ENCODE measurements around the gene AEBP2.
"Not testable (repeated sequence)": the region's sequence is repeated elsewhere in the genome, so short reads cannot be mapped to it uniquely, and the experiment has no call there.

AEBP2 gene

GRCh38 chr12:19439059-19440018 is at the start of gene AEBP2:
AEBP2 (plus strand) TSS chr12:19439492; CDS start chr12:19439700, 208 bp downstream.
- peak; percentile 95 for DNase-seq

GRCh38 chr12:19390051-19390598 is 49.2 kb upstream of the AEBP2 start:
- DNase-seq: no peak

GRCh38 chr12:19392644-19393043 is 46.6 kb upstream of the AEBP2 start:
- DNase-seq: not testable (repeated sequence)

GRCh38 chr12:19394385-19394784 is 44.9 kb upstream of the AEBP2 start:
- DNase-seq: no peak

GRCh38 chr12:19397534-19397933 is 41.8 kb upstream of the AEBP2 start:
- peak; percentile 40 for DNase-seq

- DNase-seq: no peak
Observed at GRCh38 chr12:19398376-19399363, 40.6 kb upstream of the AEBP2 start.

- DNase-seq: not testable (repeated sequence)
Observed at GRCh38 chr12:19400649-19401285, 38.5 kb upstream of the AEBP2 start.

GRCh38 chr12:19402211-19402610 is 37.1 kb upstream of the AEBP2 start:
- DNase-seq: no peak

- no peak for DNase-seq
Observed at GRCh38 chr12:19402743-19403431, 36.4 kb upstream of the AEBP2 start.

GRCh38 chr12:19404242-19404880 is 34.9 kb upstream of the AEBP2 start:
- no peak for DNase-seq

GRCh38 chr12:19409376-19409775 is 29.9 kb upstream of the AEBP2 start:
- DNase-seq: no peak

- DNase-seq: no peak
Observed at GRCh38 chr12:19410211-19410610, 29.1 kb upstream of the AEBP2 start.

- DNase-seq: no peak
Observed at GRCh38 chr12:19410629-19411185, 28.6 kb upstream of the AEBP2 start.

GRCh38 chr12:19411234-19412204 is 27.8 kb upstream of the AEBP2 start:
- DNase-seq: no peak

- no peak for DNase-seq
Observed at GRCh38 chr12:19412844-19413243, 26.4 kb upstream of the AEBP2 start.

- not testable (repeated sequence) for DNase-seq
Observed at GRCh38 chr12:19413582-19413981, 25.7 kb upstream of the AEBP2 start.

GRCh38 chr12:19415563-19415962 is 23.7 kb upstream of the AEBP2 start:
- no peak for DNase-seq

GRCh38 chr12:19419086-19419485 is 20.2 kb upstream of the AEBP2 start:
- no peak for DNase-seq

GRCh38 chr12:19421503-19422282 is 17.6 kb upstream of the AEBP2 start:
- DNase-seq: no peak

All from T1000 (cell line).